HCT116 (cell line): ENCODE results near the gene ZEB2.

Experiments used
- ATF3 ChIP-seq: IDR thresholded peaks from 2 replicates; pipeline ENCODE4 v1.6.1; 2012
- CBX3 ChIP-seq: IDR thresholded peaks from 2 replicates; pipeline ENCODE4 v1.6.1; 2012; ENCODE audit warnings: low read depth
- CTCF ChIP-seq, 3 experiments: fragments of 200-600 bp in 1 of 3; sonication (generic) in 1 of 3; IDR thresholded peaks in 2 of 3; conservative IDR thresholded peaks in 1 of 3; 2 replicates each; pipeline ENCODE4 v1.5.1; 2012 to 2017; ENCODE audit warnings: low read depth in 2 of 3, low read length in 2 of 3, antibody characterized with exemption in 1 of 3, borderline replicate concordance in 1 of 3, control low read depth in 1 of 3, mild to moderate bottlenecking in 1 of 3, mixed read lengths in 1 of 3, mixed run types in 1 of 3, moderate library complexity in 1 of 3; ENCODE audit not compliant: insufficient read depth in 1 of 3
- ELF1 ChIP-seq: IDR thresholded peaks from 2 replicates; pipeline ENCODE4 v1.6.1; 2012; ENCODE audit warnings: low read depth, borderline replicate concordance
- EZH2 ChIP-seq: fragments of 200-600 bp; sonication (generic); IDR thresholded peaks from 2 replicates; pipeline ENCODE4 v1.6.1; 2017; ENCODE audit warnings: antibody characterized with exemption, mixed run types
- EZH2phosphoT487 ChIP-seq: fragments of 200-600 bp; IDR thresholded peaks from 2 replicates; pipeline ENCODE4 v1.6.1; 2018; ENCODE audit warnings: antibody characterized with exemption, borderline replicate concordance
- FOSL1 ChIP-seq: IDR thresholded peaks from 2 replicates; pipeline ENCODE4 v1.6.1; 2012; ENCODE audit warnings: low read depth
- POLR2A ChIP-seq: IDR thresholded peaks from 2 replicates; pipeline ENCODE4 v1.7.0; 2011; ENCODE audit warnings: borderline replicate concordance; ENCODE audit not compliant: insufficient read depth, insufficient read length; ENCODE audit errors: extremely low read depth
- POLR2AphosphoS5 ChIP-seq: IDR thresholded peaks from 2 replicates; pipeline ENCODE4 v1.6.1; 2011; ENCODE audit warnings: mild to moderate bottlenecking, low read depth, low read length, moderate library complexity
- RAD21 ChIP-seq: IDR thresholded peaks from 2 replicates; pipeline ENCODE4 v1.6.1; 2012; ENCODE audit warnings: low read depth, mild to moderate bottlenecking
- REST ChIP-seq: IDR thresholded peaks from 2 replicates; pipeline ENCODE4 v1.6.1; 2012; ENCODE audit warnings: low read depth
- SP1 ChIP-seq: IDR thresholded peaks from 2 replicates; pipeline ENCODE4 v1.6.1; 2012; ENCODE audit warnings: low read depth
- TCF7L2 ChIP-seq: IDR thresholded peaks from 2 replicates; pipeline ENCODE4 v1.7.0; 2011; ENCODE audit warnings: borderline replicate concordance, inconsistent platforms; ENCODE audit not compliant: insufficient read depth, insufficient read length; ENCODE audit errors: extremely low read depth
- YY1 ChIP-seq: IDR thresholded peaks from 2 replicates; pipeline ENCODE4 v1.6.1; 2011; ENCODE audit warnings: low read length, low read depth, moderate library complexity, mild to moderate bottlenecking; ENCODE audit not compliant: insufficient replicate concordance; ENCODE audit errors: extremely low read depth

- TF ChIP-seq REST (no peak), POLR2A (no peak), CTCF (IDR thresholded peaks at IDR 0.05 in 2 of 3, conservative IDR thresholded peaks at IDR 0.05 in 1 of 3; ENCODE audit: borderline replicate concordance in 1 of 3, insufficient read depth in 1 of 3, low read depth in 2 of 3, low read length in 2 of 3) (no peak), RAD21 (no peak), SP1 (no peak), ATF3 (no peak), POLR2AphosphoS5 (no peak), ELF1 (no peak), YY1 (no peak), EZH2 (no peak), TCF7L2 (no peak), EZH2phosphoT487 (no peak), CBX3 (no peak), FOSL1 (no peak)
Measured at GRCh38 chr2:144512470-144512869, 7.4 kb downstream of the ZEB2 start.
